GM12878 (cell line): ENCODE measurements around the gene OSM. TPM values are rescaled to one million over a fixed set of nuclear protein-coding genes. Genes with fewer than 3 reads are reported as not detected.

Experiments used
- ATAC-seq: fragments of 200-7000 bp; cut with Tn5 transposase; 3 replicates; pipeline ENCODE4 v1.9.1; 2020; ENCODE audit warnings: mild to moderate bottlenecking, moderate library complexity
- BruUV-seq: library from RNA; stranded (reverse); fragments of 400-500 nt; replicated peaks from 2 replicates; lab custom pipeline; 2021; lab: Mats Ljungman, UMichigan
- CTCF ChIA-PET: fragments of 300-600 bp; sonication (Branson Sonifier 250); formaldehyde crosslinking; extraction: SDS; loops from one replicate; lab custom pipeline; 2021; ENCODE audit warnings: inconsistent platforms; lab: Yijun Ruan, JAX
- POLR2A ChIA-PET: fragments of 350-600 bp; formaldehyde crosslinking; extraction: SDS; loops from one replicate; lab custom pipeline; 2021; ENCODE audit warnings: inconsistent platforms; lab: Charles Lee
- RAD21 ChIA-PET: fragments of 300-600 bp; sonication (Branson Sonifier 250); formaldehyde crosslinking; loops from one replicate; lab custom pipeline; 2023; ENCODE audit warnings: antibody characterized with exemption; ENCODE audit not compliant: unreplicated experiment; lab: Charles Lee
- SMC1A ChIA-PET: fragments of 300-600 bp; sonication (Branson Sonifier 250); formaldehyde crosslinking; loops from one replicate; lab custom pipeline; 2023; ENCODE audit not compliant: unreplicated experiment, uncharacterized antibody; lab: Charles Lee
- DNase-seq: peaks from one replicate; pipeline ENCODE4 v3.0.0-alpha.2; 2011; ENCODE audit warnings: low read depth, low spot score
- FAIRE-seq: peaks from 3 replicates; lab custom pipeline; 2011; peaks lifted over from hg19 to GRCh38; lab: Jason Lieb, UNC
- H2AFZ ChIP-seq: 2 replicates; pipeline ENCODE4 v1.6.0; 2011; ENCODE audit warnings: low read depth, low read length, control low read depth; ENCODE audit not compliant: control insufficient read depth
- H3K27ac ChIP-seq: 2 replicates; pipeline ENCODE4 v1.5.1; 2011; ENCODE audit warnings: control low read depth; ENCODE audit not compliant: control insufficient read depth, insufficient read depth
- H3K27me3 ChIP-seq, 2 experiments: replicated peaks in 1 of 2; 2 replicates each; pipeline versions ENCODE4 v1.6.0 to v1.6.1; 2011; ENCODE audit warnings: low read length in 1 of 2; ENCODE audit not compliant: control insufficient read depth in 2 of 2, insufficient read depth in 2 of 2
- H3K36me3 ChIP-seq, 2 experiments: 2 replicates each; pipeline ENCODE4 v1.5.1; 2011; ENCODE audit warnings: low read length in 1 of 2; ENCODE audit not compliant: control insufficient read depth in 2 of 2, insufficient read depth in 2 of 2
- H3K4me1 ChIP-seq: 2 replicates; pipeline ENCODE4 v1.6.1; 2011; ENCODE audit warnings: mild to moderate bottlenecking, low read length, moderate library complexity, mixed read lengths; ENCODE audit not compliant: control insufficient read depth, insufficient read depth
- H3K4me2 ChIP-seq: 2 replicates; pipeline ENCODE4 v1.6.0; 2011; ENCODE audit warnings: control low read depth; ENCODE audit not compliant: control insufficient read depth, insufficient read depth
- H3K4me3 ChIP-seq: fragments of 200-600 bp; sonication (generic); 2 replicates; pipeline ENCODE4 v1.5.1; 2016
- H3K79me2 ChIP-seq: 2 replicates; pipeline ENCODE4 v1.6.0; 2011; ENCODE audit warnings: low read length; ENCODE audit not compliant: control insufficient read depth, insufficient read depth
- H3K9ac ChIP-seq: 2 replicates; pipeline ENCODE4 v1.8.0; 2011; ENCODE audit warnings: low read length, control low read depth, mixed read lengths; ENCODE audit not compliant: control insufficient read depth, insufficient read depth
- H3K9me3 ChIP-seq: replicated peaks from 3 replicates; pipeline ENCODE4 v1.5.1; 2011; ENCODE audit warnings: mild to moderate bottlenecking, low read length; ENCODE audit not compliant: control insufficient read depth, insufficient read depth
- H4K20me1 ChIP-seq: 2 replicates; pipeline ENCODE4 v1.6.0; 2011; ENCODE audit not compliant: control insufficient read depth, insufficient read depth
- CBX3 ChIP-seq: fragments of 200-600 bp; sonication (generic); IDR thresholded peaks from 2 replicates; pipeline ENCODE4 v1.6.1; 2016; ENCODE audit warnings: low read depth, borderline replicate concordance
- CREM ChIP-seq: IDR thresholded peaks from 2 replicates; pipeline ENCODE4 v1.6.1; 2014; ENCODE audit warnings: antibody characterized with exemption, low read depth
- EGR1 ChIP-seq, 2 experiments: IDR thresholded peaks; 1 replicate in 1 of 2; 2 replicates in 1 of 2; pipeline ENCODE4 v1.6.1; 2011 to 2012; ENCODE audit warnings: low read depth in 2 of 2, low read length in 2 of 2, borderline replicate concordance in 1 of 2, mild to moderate bottlenecking in 1 of 2, moderate library complexity in 1 of 2
- HDGF ChIP-seq: fragments of 450-650 bp; IDR thresholded peaks from 2 replicates; pipeline ENCODE4 v1.6.1; 2016; ENCODE audit warnings: antibody characterized with exemption
- NFXL1 ChIP-seq: fragments of 450-650 bp; IDR thresholded peaks from 2 replicates; pipeline ENCODE4 v1.6.1; 2017; ENCODE audit warnings: antibody characterized with exemption, mild to moderate bottlenecking, borderline replicate concordance
- SIN3A ChIP-seq: IDR thresholded peaks from 2 replicates; pipeline ENCODE4 v1.6.1; 2012; ENCODE audit warnings: low read depth, low read length, improper control_type of control experiment
- SPI1 ChIP-seq: IDR thresholded peaks from 2 replicates; pipeline ENCODE4 v1.6.1; 2011; ENCODE audit warnings: low read depth, mild to moderate bottlenecking, low read length, moderate library complexity, borderline replicate concordance; ENCODE audit not compliant: insufficient read depth
- STAT3 ChIP-seq: IDR thresholded peaks from 2 replicates; pipeline ENCODE4 v1.6.1; 2011; ENCODE audit warnings: low read depth, low read length, improper control_type of control experiment
- SUZ12 ChIP-seq: fragments of 200-600 bp; sonication (generic); IDR thresholded peaks from one replicate; pipeline ENCODE4 v1.6.1; 2018; ENCODE audit warnings: antibody characterized with exemption, mild to moderate bottlenecking; ENCODE audit not compliant: unreplicated experiment
- WGBS: methylation state at CpG from one replicate; pipeline ENCODE4 v1.1.6; 2016; ENCODE audit warnings: low lambda C conversion rate; ENCODE audit not compliant: insufficient replicate concordance, insufficient coverage; ENCODE audit errors: missing lambda C conversion rate; 5-methylcytosine and 5-hydroxymethylcytosine counted together
- in situ Hi-C: fragments of 300-500 bp; cut with MboI; formaldehyde crosslinking; loops from 9 replicates; pipeline ENCODE4 v1.14.3; 2018; ENCODE audit warnings: mixed read lengths
- intact Hi-C: fragments of 100-400 bp; cut with micrococcal nuclease; formaldehyde crosslinking; loops from one replicate; pipeline ENCODE4 v1.14.2; 2022; ENCODE audit not compliant: unreplicated experiment
- polyA plus RNA-seq, 11 experiments: library from polyadenylated mRNA; depleted of rRNA in 4 of 11; unstranded in 6 of 11; stranded (reverse) in 5 of 11; fragments of >200 nt; fragmentation: Nextera tagmentation in 4 of 11; fragmentation: Illumina TruSeq in 1 of 11; extraction: Ambion mirVana in 4 of 11; extraction: Trizol in 1 of 11; gene quantifications; 1 replicate in 1 of 11; 2 replicates in 10 of 11; pipeline versions ENCODE4 v1.2.1 to v1.2.3, GENCODE V29; 2011 to 2016; ENCODE audit warnings: inconsistent platforms in 2 of 11, missing spikeins in 2 of 11, low read depth in 1 of 11
- total RNA-seq, 4 experiments: library from RNA; depleted of rRNA in 3 of 4; stranded (reverse); fragments of >200 nt in 3 of 4; fragmentation: Illumina TruSeq in 1 of 4; extraction: Trizol in 1 of 4; gene quantifications; 2 replicates each; pipeline versions ENCODE4 v1.2.1 to v1.2.3, GENCODE V29; 2013 to 2021
- TF ChIP-seq, protein P1 (sequence below): IDR thresholded peaks from 2 replicates; pipeline ENCODE4 v1.6.1; 2011; ENCODE audit warnings: borderline replicate concordance, low read depth, mild to moderate bottlenecking, moderate library complexity, low read length; ENCODE audit not compliant: insufficient read depth, poor library complexity, severe bottlenecking
- TF ChIP-seq, protein P2 (sequence below), 3 experiments: IDR thresholded peaks in 2 of 3; conservative IDR thresholded peaks in 1 of 3; 2 replicates each; pipeline ENCODE4 v1.5.1; 2011; ENCODE audit warnings: low read depth in 3 of 3, low read length in 3 of 3, mild to moderate bottlenecking in 3 of 3, control low read depth in 2 of 3, moderate library complexity in 2 of 3, inconsistent platforms in 1 of 3, mixed read lengths in 1 of 3; ENCODE audit not compliant: control insufficient read depth in 2 of 3, insufficient read depth in 1 of 3; ENCODE audit errors: extremely low read depth in 1 of 3

The OSM gene
- total and polyA plus RNA-seq, 10 of the 15 experiments (the other 5 are each of a cell fraction or from before 2014, with no cell fraction given) = 0.06 to 1.4 (median 0.59) TPM

- Histone ChIP-seq H3K4me2 (no peak overlapping the region), H3K27me3 (no peaks in the 10 kb centered on the region), H3K4me1 (peaks cover 4% of the 10 kb centered on the region; the same call in 1 of the 2 replicates), H3K79me2 (peaks cover 2% of the 10 kb centered on the region), H2AFZ (no peak overlapping the region), H3K9me3 (no peaks in the 10 kb centered on the region), H3K36me3 (no peaks in the 10 kb centered on the region), H3K4me3 (no peak overlapping the region), H3K9ac (no peak overlapping the region), H4K20me1 (no peaks in the 10 kb centered on the region), H3K27ac (no peak overlapping the region)
- TF ChIP-seq, protein P1, sequence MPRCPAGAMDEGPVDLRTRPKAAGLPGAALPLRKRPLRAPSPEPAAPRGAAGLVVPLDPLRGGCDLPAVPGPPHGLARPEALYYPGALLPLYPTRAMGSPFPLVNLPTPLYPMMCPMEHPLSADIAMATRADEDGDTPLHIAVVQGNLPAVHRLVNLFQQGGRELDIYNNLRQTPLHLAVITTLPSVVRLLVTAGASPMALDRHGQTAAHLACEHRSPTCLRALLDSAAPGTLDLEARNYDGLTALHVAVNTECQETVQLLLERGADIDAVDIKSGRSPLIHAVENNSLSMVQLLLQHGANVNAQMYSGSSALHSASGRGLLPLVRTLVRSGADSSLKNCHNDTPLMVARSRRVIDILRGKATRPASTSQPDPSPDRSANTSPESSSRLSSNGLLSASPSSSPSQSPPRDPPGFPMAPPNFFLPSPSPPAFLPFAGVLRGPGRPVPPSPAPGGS = no peak
- TF ChIP-seq CBX3 (no peak), SIN3A (no peak), STAT3 (no peak)
- RAD21 ChIA-PET = interaction anchor here (3.1 to 4.0 kb wide), 2 partner anchors 27 to 126 kb away, joined by 9 to 31 read pairs; partner anchors contain the start of genes CASTOR1 and RNF215
- DNase-seq = no peak
- intact Hi-C loops (no loop called here), in situ Hi-C loops (loop anchor here (5.0 kb wide), 1 partner anchor 154 kb away; no protein-coding TSS in a partner anchor)
- POLR2A ChIA-PET = interaction anchor here (0.6 kb wide), 1 partner anchor 124 kb away, joined by 4 read pairs; no protein-coding TSS in a partner anchor
- FAIRE-seq = no peak
- WGBS = 62% methylated on average over 8 of the region's 8 CpGs
- ATAC-seq = no peak
- SMC1A ChIA-PET = interaction anchor here (0.8 to 1.3 kb wide), 4 partner anchors 27 to 153 kb away, joined by 3 to 4 read pairs (median 4); no protein-coding TSS in a partner anchor
- CTCF ChIA-PET = interaction anchor here (0.8 to 3.1 kb wide), 8 partner anchors 23 to 155 kb away, joined by 3 to 21 read pairs (median 4); no protein-coding TSS in a partner anchor
- no TSS peak for BruUV-seq
Measured at GRCh38 chr22:30261134-30261533, 5.5 kb downstream of the OSM start.

GRCh38 chr22:30260682-30261081 lies 6.0 kb downstream of the OSM start:
- no peak overlapping the region for H3K9ac ChIP-seq
- intact Hi-C loops (no loop called here), in situ Hi-C loops (loop anchor here (5.0 kb wide), 1 partner anchor 153 kb away; no protein-coding TSS in a partner anchor)
- ChIA-PET POLR2A (no interaction called here), SMC1A (interaction anchor here (0.8 to 1.3 kb wide), 4 partner anchors 27 to 152 kb away, joined by 3 to 4 read pairs (median 4); no protein-coding TSS in a partner anchor), CTCF (interaction anchor here (0.8 to 3.1 kb wide), 5 partner anchors 24 to 148 kb away, joined by 3 to 21 read pairs (median 5); no protein-coding TSS in a partner anchor), RAD21 (interaction anchor here (3.1 to 4.0 kb wide), 2 partner anchors 27 to 127 kb away, joined by 9 to 31 read pairs; partner anchors contain the start of genes CASTOR1 and RNF215)
- H2AFZ ChIP-seq = no peak overlapping the region
- no TSS peak for BruUV-seq
- 57% methylated on average over 8 of the region's 8 CpGs for WGBS
- H3K36me3 ChIP-seq = no peaks in the 10 kb centered on the region
- FAIRE-seq (no peak), ATAC-seq (no peak), DNase-seq (no peak)
- H3K9me3 ChIP-seq = no peaks in the 10 kb centered on the region
- no peaks in the 10 kb centered on the region for H3K79me2 ChIP-seq
- H4K20me1 ChIP-seq = no peaks in the 10 kb centered on the region
- H3K4me2 ChIP-seq = no peak overlapping the region
- no peak overlapping the region for H3K4me3 ChIP-seq
- no peak overlapping the region for H3K27ac ChIP-seq
- peaks cover 4% of the 10 kb centered on the region; the same call in 1 of the 2 replicates for H3K4me1 ChIP-seq
- H3K27me3 ChIP-seq = no peaks in the 10 kb centered on the region
- TF ChIP-seq SPI1 (no peak), CREM (no peak), HDGF (no peak), SUZ12 (no peak), NFXL1 (no peak), EGR1 (IDR thresholded peaks at IDR 0.05; ENCODE audit: borderline replicate concordance in 1 of 2, low read depth in 2 of 2, low read length in 2 of 2) (no peak)
- TF ChIP-seq, protein P2, sequence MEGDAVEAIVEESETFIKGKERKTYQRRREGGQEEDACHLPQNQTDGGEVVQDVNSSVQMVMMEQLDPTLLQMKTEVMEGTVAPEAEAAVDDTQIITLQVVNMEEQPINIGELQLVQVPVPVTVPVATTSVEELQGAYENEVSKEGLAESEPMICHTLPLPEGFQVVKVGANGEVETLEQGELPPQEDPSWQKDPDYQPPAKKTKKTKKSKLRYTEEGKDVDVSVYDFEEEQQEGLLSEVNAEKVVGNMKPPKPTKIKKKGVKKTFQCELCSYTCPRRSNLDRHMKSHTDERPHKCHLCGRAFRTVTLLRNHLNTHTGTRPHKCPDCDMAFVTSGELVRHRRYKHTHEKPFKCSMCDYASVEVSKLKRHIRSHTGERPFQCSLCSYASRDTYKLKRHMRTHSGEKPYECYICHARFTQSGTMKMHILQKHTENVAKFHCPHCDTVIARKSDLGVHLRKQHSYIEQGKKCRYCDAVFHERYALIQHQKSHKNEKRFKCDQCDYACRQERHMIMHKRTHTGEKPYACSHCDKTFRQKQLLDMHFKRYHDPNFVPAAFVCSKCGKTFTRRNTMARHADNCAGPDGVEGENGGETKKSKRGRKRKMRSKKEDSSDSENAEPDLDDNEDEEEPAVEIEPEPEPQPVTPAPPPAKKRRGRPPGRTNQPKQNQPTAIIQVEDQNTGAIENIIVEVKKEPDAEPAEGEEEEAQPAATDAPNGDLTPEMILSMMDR (IDR thresholded peaks at IDR 0.05 in 2 of 3, conservative IDR thresholded peaks at IDR 0.05 in 1 of 3; ENCODE audit: control insufficient read depth in 2 of 3, extremely low read depth in 1 of 3, insufficient read depth in 1 of 3, low read depth in 3 of 3, low read length in 3 of 3) = no peak
